ENCODE data around the gene TMEM125. TPM values are rescaled to one million over a fixed set of nuclear protein-coding genes. Genes with fewer than 3 reads are reported as not detected.

TMEM125 gene
- total and polyA plus RNA-seq, 9 of the 15 experiments (the other 6 are each of a cell fraction or from before 2014, with no cell fraction given): 0.07 to 0.08 TPM; not detected in 7

- Histone ChIP-seq H3K27me3 (ENCODE audit: control insufficient read depth in 2 of 2, insufficient read depth in 2 of 2, low read length in 2 of 2) (peaks cover 13 to 28% of the 10 kb centered on the region in 2 experiments), H3K9me3 (replicated peaks; ENCODE audit: control insufficient read depth, insufficient read depth, low read depth, low read length) (no peaks in the 10 kb centered on the region; the same call in 1 of the 2 replicates), H3K4me1 (replicated peaks in 1 of 2; ENCODE audit: control insufficient read depth in 2 of 2, insufficient read depth in 2 of 2, low read length in 2 of 2) (no peaks in the 10 kb centered on the region), H3K9me1 (ENCODE audit: control insufficient read depth, insufficient read depth, low read length) (no peaks in the 10 kb centered on the region), H2AFZ (ENCODE audit: low read depth, low read length) (no peak overlapping the region), H3K4me2 (ENCODE audit: insufficient read depth, low read length) (no peak overlapping the region), H3K27ac (ENCODE audit: extremely low read depth, low read depth, low read length) (no peak overlapping the region), H3K4me3 (no peak overlapping the region), H4K20me1 (replicated peaks; ENCODE audit: control insufficient read depth, insufficient read depth, low read length) (no peaks in the 10 kb centered on the region), H3K36me3 (ENCODE audit: control insufficient read depth, insufficient read depth, low read length) (no peaks in the 10 kb centered on the region), H3K9ac (ENCODE audit: insufficient read depth in 1 of 2, low read depth in 2 of 2, low read length in 2 of 2) (no peak overlapping the region), H3K79me2 (ENCODE audit: control insufficient read depth, insufficient read depth, low read length) (no peaks in the 10 kb centered on the region)
- no TSS peak for BruUV-seq (replicated peaks)
- DNase-seq (ENCODE audit: extremely low read depth in 1 of 4, low spot score in 3 of 4): no peak
- intact Hi-C loops (cut with micrococcal nuclease) (no loop called here), in situ Hi-C loops (cut with MboI) (no loop called here)
- no peak for FAIRE-seq
- TF ChIP-seq RHOXF2B (CRISPR knock-in tag; conservative IDR thresholded peaks at IDR 0.05): no peak
- no peak for TF ChIP-seq PPARD (CRISPR knock-in tag; IDR thresholded peaks at IDR 0.05)
- TF ChIP-seq CHD4 (IDR thresholded peaks at IDR 0.05; ENCODE audit: insufficient read depth, insufficient replicate concordance, low read depth, low read length, poor library complexity, severe bottlenecking): no peak
- no peak for TF ChIP-seq HINFP (tag; conservative IDR thresholded peaks at IDR 0.05; ENCODE audit: low read depth)
- peak; percentile 75 for TF ChIP-seq CBX2 (IDR thresholded peaks at IDR 0.05; ENCODE audit: insufficient read depth, low read length, poor library complexity, severe bottlenecking)
- peak; percentile 85 for TF ChIP-seq CBX8 (IDR thresholded peaks at IDR 0.05; ENCODE audit: borderline replicate concordance, extremely low read depth, low read depth, low read length, poor library complexity, severe bottlenecking)
- no peak for TF ChIP-seq POU5F1 (IDR thresholded peaks at IDR 0.05; ENCODE audit: borderline replicate concordance, low read depth, low read length, partially characterized antibody)
- TF ChIP-seq MBD2 (IDR thresholded peaks at IDR 0.05; ENCODE audit: borderline replicate concordance, low read depth): no peak
- no peak for TF ChIP-seq GMEB1 (CRISPR knock-in tag; IDR thresholded peaks at IDR 0.05)
- TF ChIP-seq TSC22D4 (tag; IDR thresholded peaks at IDR 0.05): no peak
- no peak for TF ChIP-seq ARID3B (CRISPR knock-in tag; IDR thresholded peaks at IDR 0.05; ENCODE audit: borderline replicate concordance)
- WGBS (ENCODE audit: insufficient coverage, low coverage, missing lambda C conversion rate): 0% methylated on average over 4 of the region's 4 CpGs
- no peak for ATAC-seq
- POLR2A ChIA-PET: no interaction called here
- CTCF ChIA-PET (ENCODE audit: low intra/inter-chr PET ratio): no interaction called here
Measured at GRCh38 chr1:43246466-43247213, 23.1 kb upstream of the TMEM125 start.
